ENCODE data around the gene ACOT11.

ACOT11 gene

GRCh38 chr1:54645806-54646676 is 98.0 kb downstream of the ACOT11 start:
- DNase-seq (ENCODE audit: low spot score) = no peak

GRCh38 chr1:54649130-54649898 is 101.3 kb downstream of the ACOT11 start:
- no peak for DNase-seq (ENCODE audit: low spot score)

DNA sequence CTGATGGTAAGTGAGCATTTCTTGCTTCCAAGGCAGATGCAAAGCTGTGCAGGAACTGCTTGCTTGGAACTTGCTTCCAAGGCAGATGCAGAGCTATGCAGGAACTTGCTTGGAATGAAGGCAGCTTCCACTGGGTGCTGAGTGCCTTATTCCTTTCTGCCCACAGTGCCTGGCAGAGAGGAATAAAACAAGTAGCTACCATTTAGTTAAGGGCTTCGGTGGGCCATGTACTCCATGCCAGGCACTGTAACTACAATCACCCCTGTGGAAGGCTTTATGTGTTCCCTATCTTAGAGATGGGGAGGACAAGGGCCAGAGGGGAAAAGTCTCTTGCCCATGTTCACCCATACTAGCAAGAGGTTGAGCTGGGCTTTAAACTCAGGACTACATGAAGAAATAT is 101.9 kb downstream of the ACOT11 start:
- DNase-seq (ENCODE audit: low spot score) = no peak

DNA sequence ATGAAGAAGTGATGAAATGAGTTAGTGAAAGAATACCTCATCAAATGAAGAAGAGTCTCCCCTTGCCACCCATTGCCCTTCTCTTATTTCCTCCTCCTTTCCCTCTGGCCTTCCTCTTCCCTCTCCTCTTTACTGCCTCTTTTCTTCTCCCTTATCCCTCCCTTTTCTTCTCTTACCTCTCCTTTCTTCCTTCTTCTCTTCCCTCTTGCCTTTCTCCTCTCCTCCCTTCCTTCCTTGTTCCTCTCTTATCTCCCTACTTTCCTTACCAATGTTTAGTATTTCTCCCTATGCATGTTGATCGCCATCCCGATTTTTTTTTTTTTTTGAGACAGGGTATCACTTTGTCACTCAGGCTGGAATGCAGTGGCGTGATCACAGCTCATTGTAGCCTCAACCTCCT is 102.4 kb downstream of the ACOT11 start:
- DNase-seq (ENCODE audit: low spot score) = no peak

GRCh38 chr1:54651608-54652007 is 103.6 kb downstream of the ACOT11 start:
- DNase-seq (ENCODE audit: low spot score) = no peak

- DNase-seq (ENCODE audit: low spot score) = no peak
These were observed 104.1 kb downstream of the ACOT11 start for GRCh38 chr1:54652168-54652567.

DNA sequence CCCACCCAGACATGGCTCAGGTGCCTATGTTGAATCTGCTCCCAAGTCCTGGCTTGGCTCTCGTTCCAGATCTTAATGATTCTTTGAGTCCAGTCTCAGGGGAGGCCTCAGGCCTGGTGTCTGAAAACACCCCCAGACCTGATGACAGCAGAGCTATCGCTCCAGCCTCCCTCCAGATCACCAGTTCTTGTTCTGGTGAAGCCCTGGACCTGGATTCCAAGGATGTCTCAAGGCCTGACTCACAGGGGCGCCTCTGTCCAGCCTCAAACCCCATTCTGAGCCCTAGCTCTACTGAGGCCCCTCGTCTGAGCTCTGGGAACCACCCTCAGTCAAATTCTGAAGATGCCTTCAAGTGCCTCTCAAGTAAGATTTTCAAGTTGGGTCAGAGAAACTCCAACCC is 105.0 kb downstream of the ACOT11 start:
- DNase-seq (ENCODE audit: low spot score) = no peak

GRCh38 chr1:54658164-54658913 is 110.3 kb downstream of the ACOT11 start:
- DNase-seq (ENCODE audit: low spot score) = no peak

All from putamen (tissue), 1 donor.